GM19193 (cell line): ENCODE results near the gene ATP2A3.

Source experiments
- POLR2A ChIP-seq: IDR thresholded peaks from 4 replicates; pipeline ENCODE4 v1.6.1; 2011; ENCODE audit not compliant: insufficient read depth, insufficient read length; ENCODE audit errors: extremely low read depth

Gene ATP2A3

DNA sequence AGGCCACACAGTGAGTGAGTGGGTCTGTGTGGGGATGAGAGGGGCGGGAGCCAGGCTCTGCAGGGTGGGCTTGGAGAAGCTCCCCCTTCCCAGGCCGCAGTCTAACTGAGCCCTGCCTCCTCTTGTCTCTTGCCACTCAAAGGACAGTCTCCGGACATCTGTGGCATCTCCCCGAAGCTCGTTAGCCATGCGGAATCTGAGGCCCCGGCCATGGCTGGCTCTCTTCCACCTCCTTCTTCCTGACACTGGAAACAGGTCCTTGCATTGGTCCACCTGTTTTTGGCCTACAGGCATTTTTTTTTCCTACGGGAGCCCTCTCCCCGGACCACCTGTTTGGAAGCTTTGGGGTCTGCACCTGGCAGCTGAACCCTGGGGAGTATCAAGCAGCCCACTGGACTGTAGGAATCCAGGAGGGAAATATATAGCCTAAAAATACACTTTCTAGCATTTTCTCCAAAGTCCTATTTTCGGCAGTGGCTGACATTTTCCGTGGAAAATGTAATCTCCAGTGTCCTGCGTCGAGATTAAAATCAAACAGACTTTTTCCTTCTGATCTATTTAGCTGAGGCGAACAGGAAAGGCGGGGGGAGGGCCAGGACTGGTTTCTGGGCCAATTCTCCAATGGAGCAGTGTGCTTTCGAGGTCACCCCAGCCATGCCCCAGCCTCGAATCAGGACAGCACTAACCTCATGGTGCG is 9.1 kb downstream of the ATP2A3 start:
- no peak for TF ChIP-seq POLR2A

DNA sequence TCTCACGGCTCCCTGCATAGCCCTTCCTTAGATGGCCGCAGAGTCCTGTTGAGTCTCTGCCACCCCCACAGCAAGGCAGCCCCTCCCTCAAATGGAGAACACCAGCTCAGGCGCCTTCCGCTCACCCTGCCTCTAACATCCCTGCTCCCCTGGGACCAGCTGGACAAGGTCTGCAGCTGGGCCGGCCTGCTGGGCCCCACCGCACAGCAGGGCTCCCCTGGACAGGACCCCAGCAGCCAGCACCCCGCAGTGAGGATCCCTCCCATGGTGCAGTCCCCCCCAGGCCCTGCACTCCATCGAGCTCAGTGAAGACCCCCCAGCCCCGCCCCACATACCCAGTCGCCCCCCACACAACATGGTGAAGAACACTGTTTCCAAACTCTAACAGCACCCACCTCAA is 10.2 kb downstream of the ATP2A3 start:
- TF ChIP-seq POLR2A = no peak

DNA sequence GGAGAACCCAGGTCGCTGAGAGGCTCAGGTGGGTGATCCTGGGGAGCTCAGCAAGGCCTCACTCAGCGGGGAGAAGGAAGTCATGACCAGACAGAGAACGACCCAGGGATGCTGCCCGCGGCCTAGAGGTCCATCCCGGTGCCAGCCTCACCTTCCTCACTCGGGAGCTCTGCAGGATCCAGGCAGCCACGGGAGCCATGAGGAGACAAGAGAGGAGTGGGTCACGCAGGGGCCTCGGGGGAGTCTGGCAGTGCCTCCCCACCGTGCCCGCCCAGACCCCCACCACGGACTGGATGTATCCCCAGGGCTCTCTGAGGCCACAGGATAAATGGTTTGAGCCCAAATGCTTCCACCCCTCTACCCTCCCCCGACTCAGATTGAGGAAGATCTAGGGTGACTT is 10.7 kb downstream of the ATP2A3 start:
- no peak for TF ChIP-seq POLR2A

DNA sequence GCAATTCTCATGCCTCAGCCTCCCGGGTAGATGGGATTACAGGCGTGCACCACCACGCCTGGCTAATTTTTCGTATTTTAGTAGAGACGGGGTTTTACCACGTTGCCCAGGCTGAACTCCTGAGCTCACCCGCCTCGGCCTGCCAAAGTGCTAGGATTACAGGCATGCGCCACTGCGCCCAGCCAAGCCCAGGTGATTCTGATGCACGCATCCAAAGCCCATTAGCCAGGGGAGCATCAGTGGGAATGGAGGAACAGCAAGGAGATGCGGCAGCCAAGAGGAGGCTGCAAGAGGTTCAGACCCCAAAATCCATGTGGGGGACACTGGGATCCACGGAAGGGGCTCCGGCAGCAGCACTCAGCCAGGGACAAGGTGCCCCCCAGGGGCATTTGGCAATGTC is 12.1 kb downstream of the ATP2A3 start:
- TF ChIP-seq POLR2A = no peak

DNA sequence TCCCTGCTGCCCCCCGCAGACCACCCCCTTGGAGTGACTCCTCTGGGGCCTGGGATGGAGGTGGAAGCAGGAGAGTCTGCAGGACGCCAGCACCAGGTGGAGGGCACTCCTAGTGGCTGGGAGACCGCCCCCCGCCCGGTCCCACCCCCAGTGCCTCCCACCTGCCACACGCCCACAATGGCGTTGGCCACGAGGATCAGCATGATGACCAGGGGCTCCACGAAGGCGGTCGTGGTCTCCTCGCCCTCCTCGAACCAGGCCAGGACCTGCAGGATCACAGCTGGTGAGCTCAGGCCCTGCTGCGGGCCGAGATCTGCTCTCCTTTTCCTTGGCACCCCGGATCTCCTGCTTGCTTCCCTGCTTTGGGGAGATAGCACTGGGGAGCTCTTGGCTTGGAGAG is 12.8 kb downstream of the ATP2A3 start:
- TF ChIP-seq POLR2A = no peak

DNA sequence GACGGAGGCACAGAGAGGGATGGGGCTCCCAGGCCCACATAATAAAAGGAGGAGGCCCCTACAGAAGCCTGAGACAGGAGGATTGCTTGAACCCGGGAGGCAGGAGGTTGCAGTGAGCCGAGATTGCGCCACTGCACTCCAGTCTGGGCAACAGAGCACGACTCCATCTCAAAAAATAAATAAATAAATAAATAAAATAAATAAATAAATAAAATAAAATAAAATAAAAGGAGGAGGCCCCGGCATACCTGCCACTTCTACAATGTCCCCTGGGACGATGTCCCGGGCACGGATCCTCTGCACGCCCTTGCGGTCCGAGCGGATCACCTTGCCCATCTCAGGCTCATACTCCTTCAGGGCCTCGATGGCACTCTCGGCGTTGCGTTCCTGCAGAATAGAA is 13.2 kb downstream of the ATP2A3 start:
- TF ChIP-seq POLR2A = no peak

DNA sequence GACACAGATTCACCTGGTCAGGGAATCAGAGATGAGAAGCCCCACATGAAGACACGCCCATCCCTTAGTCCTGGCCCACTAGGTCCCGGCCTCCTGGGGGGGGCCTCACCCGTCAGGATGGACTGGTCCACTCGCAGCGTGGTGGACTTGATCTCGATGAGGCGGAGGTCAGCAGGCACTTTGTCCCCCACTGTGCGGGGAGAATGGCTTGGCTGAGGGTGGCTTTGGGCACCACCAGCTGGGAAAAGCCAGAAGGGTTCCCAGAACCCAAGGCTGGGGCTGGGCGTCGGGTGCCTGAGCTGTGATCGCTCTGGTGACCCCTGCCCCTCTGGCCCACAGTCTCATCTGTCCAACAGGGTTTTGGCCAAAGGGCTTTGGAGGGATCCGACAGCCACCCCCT is 13.7 kb downstream of the ATP2A3 start:
- no peak for TF ChIP-seq POLR2A

DNA sequence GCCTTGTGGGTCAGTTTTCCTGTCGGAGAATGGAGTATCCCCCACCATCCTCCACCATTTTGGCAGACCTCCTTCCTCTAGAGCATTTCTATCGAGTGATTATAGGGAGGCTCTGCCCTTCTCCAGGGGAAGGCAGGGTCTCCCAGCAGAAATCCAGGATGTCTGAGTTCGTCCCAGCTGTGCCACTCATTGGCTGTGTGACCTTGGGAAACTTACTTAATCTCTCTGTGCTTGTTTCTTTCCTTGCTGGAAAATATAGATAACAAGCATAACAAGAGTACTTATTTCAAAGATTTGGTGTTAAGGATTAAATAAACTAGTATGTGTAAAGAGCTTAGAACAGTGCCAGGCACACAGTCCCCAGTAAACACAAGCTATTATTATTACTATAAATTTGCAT is 14.8 kb downstream of the ATP2A3 start:
- no peak for TF ChIP-seq POLR2A

DNA sequence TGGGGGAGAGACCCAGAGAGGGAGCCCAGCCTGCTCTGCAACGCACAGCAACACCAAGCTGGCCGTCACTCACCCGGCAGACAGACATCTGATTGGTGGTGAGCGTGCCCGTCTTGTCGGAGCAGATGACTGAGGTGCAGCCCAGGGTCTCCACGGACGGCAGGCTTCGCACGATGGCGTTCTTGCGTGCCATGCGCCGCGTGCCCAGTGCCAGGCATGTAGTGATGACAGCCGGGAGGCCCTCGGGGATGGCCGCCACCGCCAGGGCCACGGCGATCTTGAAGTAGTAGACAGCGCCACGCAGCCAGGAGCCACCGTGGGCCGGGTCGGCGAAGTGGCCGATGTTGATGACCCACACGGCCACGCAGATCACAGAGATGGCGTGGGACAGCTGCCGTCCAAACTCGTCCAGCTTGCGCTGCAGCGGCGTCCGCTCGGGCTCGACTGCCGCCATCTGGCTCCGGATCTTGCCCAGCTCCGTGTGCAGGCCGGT is 16.9 kb downstream of the ATP2A3 start:
- TF ChIP-seq POLR2A = no peak

DNA sequence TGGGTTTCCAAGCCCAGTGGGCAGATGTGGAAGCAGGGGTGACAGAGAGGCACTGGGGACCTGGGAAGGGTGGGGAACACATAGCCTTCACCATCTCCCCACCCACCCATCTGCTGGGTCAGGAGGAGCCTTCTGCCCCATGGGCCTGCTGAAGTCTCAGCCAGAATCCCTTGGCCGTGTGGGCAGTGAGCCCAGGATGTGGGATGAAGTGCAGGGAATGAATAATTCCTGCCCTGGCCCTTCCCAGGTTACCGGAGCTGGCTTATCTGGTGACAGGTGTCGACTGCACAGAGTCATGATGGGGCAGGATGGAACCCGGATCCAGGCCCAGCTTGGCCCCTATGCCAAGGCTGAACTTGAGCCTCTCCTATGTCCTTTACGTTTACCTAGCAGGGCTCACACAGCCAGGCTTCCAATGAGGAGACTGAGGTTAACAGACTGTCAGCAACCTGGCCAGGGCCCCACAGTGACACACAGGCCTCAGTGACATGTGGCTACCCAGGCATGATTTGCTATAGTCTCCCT is 17.5 kb downstream of the ATP2A3 start:
- no peak for TF ChIP-seq POLR2A

DNA sequence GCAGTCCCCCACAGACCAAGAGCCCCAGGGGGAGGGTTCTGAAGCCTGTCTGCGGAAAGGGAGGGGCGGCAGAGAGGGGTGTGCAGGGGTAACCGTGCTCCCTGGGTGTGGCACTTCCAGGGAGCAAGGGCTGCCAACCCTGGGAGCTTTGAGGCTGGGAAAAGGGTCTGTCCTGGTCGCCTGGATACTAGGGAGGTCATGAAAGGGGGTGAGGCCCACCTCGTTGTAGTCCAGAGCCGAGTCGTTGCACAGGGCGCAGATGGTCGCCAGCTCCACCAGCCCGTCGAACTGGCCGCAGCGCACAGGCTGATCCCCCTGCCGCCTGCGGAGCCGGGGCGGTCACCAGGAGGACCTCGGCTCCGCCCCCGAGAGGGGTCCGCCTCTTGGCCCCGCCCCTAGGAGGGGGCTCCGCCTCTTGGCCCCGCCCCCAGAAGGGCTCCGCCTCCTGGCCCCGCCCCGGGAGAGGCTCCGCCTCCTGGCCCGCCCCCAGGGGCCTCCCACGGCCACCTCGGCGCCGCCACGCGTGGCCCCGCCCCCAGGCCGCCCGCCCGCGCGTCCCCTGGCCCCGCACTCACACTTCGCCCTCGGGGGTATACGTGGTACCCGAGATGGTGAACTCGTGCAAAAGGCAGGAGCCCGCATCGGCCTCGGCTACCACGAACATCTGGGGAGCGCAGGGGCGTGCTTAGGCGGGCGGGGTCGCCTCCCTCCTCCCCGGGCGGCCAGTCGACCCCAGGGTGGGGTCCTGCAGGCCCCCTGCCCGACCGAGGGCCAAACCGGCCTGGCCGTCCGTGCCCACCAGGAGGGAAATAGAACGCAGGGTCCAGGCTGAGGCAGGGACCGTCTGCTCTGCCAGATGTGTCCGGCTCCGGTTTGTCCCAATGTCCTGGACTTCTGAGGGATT is 19.5 kb downstream of the ATP2A3 start:
- TF ChIP-seq POLR2A = no peak

DNA sequence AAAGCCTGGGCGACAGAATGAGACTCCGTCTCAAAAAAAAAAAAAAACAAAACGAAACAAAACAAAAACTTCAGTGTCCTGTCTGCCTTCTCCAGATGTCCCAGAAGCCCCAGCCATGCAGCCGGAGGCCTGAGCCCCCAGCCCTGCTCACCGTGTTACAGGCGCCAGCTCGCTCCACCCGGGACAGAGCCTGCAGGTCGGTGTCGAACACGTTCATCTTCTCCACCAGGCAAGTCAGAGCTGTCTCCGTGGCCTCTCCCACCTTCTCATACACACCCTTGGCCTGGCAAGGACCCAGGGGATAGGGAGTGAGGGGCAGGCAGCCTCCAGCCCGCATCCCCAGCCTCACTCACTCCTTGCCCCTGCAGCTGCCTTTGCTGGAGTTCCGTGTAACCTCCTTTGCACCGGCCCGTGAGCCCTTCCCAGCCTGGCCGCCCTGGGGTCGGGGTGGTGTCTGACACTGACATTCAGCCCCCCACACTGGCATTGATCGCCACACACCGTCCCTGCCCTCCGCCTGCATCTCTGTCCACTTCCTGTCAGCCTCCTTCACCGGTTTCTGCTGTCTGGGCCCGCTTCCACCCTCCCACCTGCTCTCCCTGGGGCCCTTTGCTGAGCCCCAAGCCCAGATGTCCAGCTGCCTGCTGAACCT is 20.9 kb downstream of the ATP2A3 start:
- no peak for TF ChIP-seq POLR2A

DNA sequence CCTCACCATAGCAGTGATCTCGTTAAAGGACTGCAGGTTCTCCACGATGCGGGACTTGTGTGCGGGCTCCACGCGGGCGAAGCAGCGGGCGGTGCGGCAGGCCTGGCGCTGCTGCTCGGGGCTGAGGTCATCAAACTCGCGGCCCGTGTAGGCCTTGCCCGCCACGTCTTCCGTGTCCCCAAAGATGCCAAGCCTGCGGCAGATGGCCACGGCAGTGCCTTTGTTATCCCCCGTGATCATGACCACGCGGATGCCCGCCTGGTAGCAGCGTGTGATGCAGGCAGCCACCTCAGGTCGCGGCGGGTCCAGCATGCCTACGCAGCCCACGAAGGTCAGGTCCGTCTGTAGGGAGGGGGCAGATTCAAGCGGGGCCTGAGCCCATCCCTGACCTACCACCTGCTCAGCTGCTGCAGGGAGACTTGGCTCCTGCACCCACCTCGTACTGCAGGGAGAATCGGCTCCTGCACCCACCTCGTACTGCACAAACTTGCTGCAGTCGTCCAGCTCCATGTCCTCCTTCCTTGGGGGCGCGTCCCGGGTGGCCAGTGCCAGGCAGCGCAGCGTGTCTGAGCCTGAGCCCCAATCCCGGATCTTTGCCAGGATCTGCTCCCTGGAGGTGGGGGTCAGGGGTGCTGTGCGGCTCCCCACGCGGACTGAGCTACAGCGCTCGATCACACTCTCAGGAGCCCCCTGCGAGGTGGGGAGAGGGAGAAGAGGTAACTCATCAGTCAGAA is 23.1 kb downstream of the ATP2A3 start:
- TF ChIP-seq POLR2A = no peak

DNA sequence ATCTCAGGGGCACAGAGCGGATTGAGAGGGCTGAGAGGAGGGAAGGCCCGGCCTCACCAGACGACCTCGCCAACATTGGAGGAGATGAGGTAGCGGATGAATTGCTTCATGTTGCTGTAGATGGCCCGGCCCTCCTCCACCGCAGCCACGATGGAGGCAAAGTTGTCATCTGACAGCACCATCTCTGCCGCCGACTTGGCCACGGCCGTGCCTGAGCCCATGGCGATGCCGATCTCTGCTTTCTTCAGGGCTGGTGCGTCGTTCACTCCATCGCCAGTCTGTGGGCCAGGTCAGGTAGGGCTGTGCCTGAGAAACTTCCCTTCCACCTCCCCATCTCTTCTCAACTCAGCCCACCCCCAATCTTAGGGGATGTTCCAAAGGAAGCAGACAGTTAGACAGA is 26.9 kb downstream of the ATP2A3 start:
- no peak for TF ChIP-seq POLR2A
